ENCODE results near the gene NTHL1.

The NTHL1 gene

GRCh38 chr16:2063861-2064260, 16.2 kb upstream of the NTHL1 start:
- DNase-seq (ENCODE audit: low read depth): no peak

GRCh38 chr16:2062801-2063200, 15.2 kb upstream of the NTHL1 start:
- no peak for DNase-seq (ENCODE audit: low read depth)

GRCh38 chr16:2061526-2061925, 13.9 kb upstream of the NTHL1 start:
- DNase-seq (ENCODE audit: low read depth): no peak

DNA sequence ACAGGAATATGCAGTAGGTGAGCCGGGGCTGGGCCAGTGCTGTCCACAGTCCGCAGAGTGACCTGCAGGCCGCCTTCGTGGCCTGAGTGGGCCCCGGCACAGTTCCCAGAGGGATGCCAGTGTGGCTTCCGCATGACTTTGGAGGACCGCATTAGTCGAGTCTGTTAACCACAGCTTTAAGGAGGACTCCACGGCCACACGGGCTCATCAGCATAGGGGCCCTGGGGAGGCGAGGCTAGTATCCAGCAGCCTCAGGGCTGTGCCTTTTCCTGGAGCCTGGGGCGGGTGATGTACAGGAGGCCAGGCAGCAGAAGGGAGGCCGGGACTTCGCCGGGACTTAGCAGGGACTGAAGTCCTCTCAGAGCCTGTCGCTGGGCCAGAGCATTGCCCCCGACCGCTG, 13.4 kb upstream of the NTHL1 start:
- DNase-seq (ENCODE audit: low read depth): no peak

DNA sequence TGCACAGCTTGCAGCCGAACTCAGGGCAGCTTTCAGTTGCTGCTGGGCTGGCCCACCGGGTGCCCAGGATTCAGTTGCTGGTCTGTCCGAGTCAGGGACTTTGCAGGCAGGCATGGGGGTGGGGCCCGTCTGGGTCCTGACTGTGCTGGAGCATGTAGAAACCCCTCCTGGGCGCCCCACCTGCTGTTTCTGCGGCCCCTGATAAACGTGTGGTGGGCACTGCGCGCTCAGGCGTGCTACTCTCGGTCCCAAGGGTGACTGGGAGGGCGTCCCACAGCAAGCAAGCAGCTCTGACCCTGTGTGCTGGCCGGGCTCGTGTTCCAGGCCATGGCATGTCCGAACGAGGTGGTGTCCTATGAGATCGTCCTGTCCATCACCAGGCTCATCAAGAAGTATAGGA, 12.7 kb upstream of the NTHL1 start:
- DNase-seq (ENCODE audit: low read depth): no peak

DNA sequence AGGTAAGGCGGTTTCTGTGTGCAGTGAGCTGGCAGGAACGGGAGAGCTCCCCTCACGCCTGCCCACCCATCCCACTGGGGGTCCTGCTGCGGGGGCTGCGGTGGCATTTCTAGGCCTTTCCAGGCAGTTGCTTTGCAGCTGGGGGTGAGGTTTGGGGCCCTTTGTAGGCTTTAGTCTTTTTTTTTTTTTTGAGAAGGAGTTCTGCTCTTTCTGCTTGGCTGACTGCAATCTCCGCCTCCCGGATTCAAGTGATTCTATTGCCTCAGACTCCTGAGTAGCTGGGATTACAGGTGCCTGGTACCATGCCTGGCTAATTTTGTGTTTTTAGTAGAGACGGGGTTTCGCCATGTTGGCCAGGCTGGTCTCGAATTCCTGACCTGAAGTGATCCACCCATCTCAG, 11.2 kb upstream of the NTHL1 start:
- DNase-seq (ENCODE audit: low read depth): no peak

DNA sequence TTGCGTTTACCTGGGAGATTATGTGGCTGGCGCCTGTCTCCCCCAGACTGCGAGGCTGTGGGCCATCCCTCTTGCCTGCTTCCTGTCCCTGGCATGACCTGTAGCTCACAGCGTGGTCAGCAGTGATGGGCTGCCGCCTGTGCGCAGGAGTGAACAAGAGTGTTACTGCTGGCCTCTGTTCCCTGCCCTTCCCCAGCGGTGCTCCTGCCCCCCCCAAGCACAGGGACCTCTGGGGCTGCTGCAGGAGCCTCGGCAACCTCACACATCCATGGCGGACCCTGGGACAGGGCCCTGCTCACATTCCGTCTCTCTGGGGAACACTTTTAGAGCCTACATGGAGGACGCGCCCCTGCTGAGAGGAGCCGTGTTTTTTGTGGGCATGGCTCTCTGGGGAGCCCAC, 10.8 kb upstream of the NTHL1 start:
- no peak for DNase-seq (ENCODE audit: low read depth)

GRCh38 chr16:2057438-2057837, 9.8 kb upstream of the NTHL1 start:
- DNase-seq (ENCODE audit: low read depth): no peak

DNA sequence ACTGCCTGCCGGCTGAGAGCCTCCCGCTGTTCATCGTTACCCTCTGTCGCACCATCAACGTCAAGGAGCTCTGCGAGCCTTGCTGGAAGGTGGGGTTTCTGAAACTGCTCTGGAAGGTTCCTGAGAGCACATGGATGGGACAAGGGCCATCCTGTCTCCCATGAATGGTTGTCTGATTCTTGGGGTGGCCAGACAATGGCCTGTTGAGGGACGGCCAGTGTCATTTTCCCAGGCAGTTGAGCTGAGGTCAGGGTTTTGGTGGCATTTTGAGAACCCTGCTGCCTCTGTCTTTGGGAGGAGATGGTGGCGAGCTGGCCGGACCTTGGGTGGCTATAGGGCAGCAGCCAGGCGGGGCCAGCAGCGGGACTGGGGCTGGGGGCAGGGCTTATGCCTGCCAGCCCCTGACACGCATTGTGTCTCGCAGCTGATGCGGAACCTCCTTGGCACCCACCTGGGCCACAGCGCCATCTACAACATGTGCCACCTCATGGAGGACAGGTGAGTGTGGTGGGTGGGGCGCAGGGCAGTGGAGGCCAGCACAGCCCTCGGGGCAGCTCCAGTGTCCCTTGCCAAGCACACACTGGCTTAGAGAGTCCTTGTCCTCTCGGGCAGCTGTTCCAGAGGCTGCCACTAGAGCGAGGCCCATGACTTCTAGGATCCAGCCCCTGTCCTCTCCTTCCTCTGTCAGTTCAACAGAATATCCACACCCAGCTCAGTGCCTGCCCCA, 9.2 kb upstream of the NTHL1 start:
- DNase-seq (ENCODE audit: low read depth): no peak

GRCh38 chr16:2056077-2056476, 8.4 kb upstream of the NTHL1 start:
- no peak for DNase-seq (ENCODE audit: low read depth)

GRCh38 chr16:2054543-2055245, 7.1 kb upstream of the NTHL1 start:
- no peak for DNase-seq (ENCODE audit: low read depth)

GRCh38 chr16:2053897-2054296, 6.3 kb upstream of the NTHL1 start:
- no peak for DNase-seq (ENCODE audit: low read depth)

DNA sequence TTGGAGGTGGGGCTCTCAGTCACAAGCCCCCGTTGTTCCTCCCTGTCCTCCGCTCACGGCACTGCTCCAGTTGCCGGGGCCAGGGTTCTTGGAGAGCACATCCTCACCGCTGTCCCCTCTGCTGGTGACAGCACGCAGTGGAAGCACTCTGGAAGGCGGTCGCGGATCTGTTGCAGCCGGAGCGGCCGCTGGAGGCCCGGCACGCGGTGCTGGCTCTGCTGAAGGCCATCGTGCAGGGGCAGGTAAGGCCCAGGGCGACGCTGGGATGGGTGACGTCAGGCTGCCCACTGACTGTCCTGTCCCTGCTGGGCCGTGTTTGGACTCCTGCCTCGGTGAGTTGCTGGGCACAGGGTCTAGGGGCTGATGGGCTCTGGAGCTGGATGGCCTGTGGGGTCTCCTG, 5.6 kb upstream of the NTHL1 start:
- DNase-seq (ENCODE audit: low read depth): no peak

GRCh38 chr16:2048116-2048543, 496 bp upstream of the NTHL1 start:
- no peak for DNase-seq (ENCODE audit: low read depth)

DNA sequence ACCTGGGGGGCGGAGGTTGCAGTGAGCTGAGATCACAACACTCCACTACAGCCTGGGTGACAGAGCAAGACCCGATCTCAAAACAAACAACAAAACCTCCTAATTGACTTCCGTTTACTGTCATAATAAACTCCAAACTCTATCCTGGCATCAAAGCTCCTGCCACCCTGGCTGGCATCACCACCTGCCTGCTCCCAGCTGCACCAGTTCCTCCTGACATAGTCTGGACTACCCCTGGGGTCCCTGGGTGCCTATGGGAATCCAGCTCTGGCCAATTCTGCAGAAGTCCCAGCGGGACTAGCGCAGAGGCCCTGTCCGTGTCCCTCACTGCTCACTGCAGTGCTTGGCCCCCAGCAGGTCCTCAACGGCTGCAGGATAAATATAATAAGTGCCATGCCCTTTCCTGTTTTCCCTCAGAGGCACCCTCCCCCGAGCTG, 723 bp downstream of the NTHL1 start:
- no peak for DNase-seq (ENCODE audit: low read depth)

DNA sequence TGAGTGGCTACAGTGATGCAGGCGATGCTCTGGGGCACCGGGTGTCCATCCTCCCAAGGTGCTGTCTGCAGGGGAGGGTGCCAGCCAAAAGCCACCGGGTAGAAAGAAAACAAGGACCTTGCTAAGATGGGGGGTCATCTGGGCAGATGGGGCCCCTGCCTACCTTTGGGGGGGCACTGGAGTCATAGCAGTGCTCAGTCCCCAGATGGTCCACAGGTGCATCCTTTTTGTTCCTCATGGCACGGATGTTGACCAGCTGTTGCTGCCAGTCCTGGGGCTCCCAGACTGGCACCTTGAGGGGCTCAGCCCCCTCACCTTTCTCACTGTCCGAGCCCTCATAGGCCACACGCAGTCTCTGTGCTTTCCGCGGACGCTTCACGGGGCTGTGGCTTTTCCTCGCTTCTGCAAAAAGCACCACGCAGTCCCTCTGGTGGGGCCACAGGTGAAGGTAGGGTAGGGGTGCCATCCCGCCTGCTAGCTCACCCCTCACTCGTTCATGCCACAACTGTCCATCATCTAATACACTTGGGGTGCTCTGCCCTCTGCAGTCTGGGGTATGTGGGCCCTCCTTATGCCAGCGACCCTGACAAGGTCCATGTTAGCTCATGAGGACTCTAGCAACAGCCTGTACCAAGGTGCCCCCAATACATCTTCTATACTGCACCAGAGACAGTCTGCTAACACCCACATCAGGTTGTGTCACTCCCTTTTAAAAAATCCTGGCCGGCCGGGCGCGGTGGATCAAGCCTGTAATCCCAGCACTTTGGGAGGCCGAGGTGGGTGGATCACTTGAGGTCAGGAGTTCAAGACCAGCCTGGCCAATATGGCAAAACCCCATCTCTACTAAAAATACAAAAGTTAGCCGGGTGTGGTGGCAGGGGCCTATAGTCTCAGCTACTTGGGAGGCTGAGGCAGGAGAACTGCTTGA, 1.4 kb downstream of the NTHL1 start:
- no peak for DNase-seq (ENCODE audit: low read depth)

DNA sequence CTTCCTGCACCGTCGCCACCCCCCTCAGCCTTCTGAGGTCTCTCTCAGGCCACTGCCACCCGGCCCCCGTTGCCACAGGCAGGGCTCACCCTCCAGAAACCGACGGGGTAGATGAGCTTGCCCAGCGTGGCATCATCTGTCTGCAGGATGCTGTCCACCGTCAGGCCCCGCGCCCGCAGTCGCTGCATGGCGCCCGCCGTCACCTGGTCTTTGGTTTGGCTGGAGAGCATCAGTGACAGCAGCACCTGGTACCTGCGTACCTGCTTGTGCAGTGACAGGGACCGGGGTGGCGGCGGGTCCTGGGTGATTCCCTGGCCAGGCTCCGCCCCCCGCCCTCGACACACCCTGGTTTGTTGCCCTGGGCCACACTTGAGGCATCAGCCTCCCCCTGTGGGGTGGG, 3.1 kb downstream of the NTHL1 start:
- DNase-seq (ENCODE audit: low read depth): no peak

GRCh38 chr16:2043667-2044451, 3.8 kb downstream of the NTHL1 start:
- DNase-seq (ENCODE audit: low read depth): no peak

- no peak for DNase-seq (ENCODE audit: low read depth)
These were observed 4.5 kb downstream of the NTHL1 start for GRCh38 chr16:2042986-2043666.

DNA sequence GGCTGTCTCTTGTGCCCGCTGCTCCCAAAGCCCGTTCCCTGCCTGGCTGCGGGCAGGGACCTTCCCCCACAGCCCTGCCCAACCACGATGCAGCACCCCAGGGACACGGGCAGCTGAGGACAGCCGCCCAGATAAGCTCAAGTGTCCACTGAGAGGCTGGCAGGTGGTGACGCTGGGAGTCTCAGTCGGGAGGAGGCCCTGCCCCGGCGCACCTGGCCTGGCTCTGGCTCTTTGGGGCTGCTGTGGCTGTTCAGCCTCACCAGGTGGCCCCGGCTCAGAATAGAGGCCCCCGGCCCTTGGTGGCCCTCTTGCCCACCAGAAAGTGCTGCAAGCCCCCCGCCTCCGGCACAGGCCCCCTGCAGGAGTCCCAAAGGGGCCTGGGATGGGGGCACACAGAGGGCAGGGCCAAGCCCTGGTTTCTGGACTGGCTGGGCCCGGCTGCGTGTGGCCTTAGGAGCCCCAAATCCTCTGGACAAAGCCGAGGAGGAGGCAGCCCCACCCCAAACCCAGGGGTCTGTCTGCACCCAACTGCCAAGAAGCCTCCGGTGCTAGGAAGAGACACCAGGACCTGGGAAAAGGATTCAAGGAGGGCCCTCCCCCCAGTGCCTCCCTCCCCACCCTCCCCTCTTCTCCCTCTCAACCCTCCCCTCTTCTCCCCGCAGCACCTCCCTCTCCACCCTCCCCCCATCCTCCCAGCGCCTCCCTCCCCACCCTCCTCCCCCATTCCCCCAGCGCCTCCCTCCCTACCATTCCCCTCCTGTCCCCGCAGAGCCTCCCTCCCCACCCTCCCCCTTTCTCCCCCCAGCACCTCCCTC, 5.3 kb downstream of the NTHL1 start:
- no peak for DNase-seq (ENCODE audit: low read depth)

Data from activated T-cell treated with anti-CD3 and anti-CD28 coated beads for 24 hours (primary cell).